GM04504 (cell line): ENCODE results near the gene DGKD.

Experiments
- DNase-seq: peaks from one replicate; pipeline ENCODE4 v3.0.0-alpha.2; 2012; ENCODE audit warnings: low read depth

Gene DGKD

DNA sequence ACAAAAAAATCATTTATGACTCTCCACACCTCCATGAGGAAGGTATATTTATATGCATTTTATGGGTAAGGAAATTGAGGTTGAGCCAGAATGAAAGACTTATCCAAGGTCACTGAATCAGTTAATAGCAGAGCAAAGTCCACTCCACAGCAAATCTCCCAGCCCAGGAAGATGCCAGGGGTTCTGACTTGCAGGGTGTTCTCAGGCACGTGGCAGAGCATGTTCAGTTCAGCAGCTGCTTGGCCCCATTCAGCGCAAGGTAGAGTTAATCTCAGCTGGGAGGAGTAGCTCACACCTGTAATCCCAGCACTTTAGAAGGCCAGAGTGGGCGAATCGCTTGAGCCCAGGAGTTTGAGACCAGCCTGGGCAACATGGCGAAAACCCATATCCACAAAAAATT is 17.8 kb upstream of the DGKD start:
- DNase-seq: no peak

DNA sequence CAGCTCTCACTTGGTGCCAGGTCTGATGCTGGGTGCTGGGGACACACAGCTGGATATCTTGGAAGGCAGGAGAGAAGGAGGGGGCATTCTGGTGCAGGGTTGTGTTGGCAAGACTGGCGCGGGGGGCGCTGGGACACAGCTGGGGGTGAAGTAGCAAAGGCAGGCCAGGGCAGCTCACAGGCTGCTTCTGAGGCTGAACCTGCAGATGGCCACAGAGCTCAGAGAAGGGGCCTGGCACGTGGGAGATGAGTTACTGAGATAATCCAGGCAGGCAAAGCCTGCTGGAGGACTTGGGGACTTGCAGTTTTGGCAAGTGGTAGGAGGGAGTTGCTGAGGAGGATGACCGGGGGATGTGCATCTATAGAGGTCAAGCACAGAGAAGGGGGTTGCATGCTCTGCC is 16.2 kb upstream of the DGKD start:
- DNase-seq: no peak

DNA sequence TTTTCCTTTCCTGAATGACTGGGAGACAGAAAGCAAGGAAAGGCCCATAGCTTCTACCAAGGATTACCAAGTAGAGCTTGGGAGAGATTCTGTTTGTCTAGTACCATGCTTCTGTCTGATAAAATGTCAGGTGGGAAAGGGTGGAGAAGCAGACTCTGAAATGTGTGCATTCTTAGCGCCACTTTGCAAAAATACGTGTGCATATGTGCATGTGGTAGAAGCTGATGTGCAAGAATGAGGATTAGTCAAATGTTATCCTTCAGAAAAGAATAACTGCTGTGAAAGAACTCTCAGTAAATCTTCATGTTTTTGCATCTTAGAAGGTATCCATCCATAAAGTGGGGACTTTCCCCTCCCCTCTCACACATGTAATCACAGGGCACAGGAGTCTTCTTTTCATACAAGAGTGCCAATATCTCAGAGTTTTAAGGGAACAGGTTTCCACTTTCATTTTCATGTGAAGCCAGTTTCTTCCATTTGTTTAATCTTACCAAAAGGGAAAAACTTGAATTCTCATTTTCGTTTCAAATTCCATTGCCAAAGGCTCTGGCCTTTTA is 15.4 kb upstream of the DGKD start:
- DNase-seq: no peak

DNA sequence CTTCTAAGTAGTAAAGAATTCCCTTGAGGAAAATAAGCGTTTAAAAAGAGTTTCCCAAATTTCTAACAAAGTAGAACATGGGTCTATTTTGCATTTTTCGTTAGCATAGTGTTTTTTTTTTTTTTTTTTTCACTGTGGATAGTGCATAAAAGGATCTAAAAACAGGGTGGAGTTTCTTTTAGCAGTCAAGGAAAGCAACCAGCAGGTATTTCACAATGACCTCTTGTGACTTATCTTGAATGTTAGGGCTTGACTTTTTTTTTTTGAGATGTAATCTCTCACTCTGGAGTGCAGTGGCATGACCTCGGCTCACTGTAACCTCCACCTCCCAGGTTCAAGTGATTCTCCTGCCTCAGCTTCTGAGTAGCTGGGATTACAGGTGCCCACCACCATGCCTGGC is 14.9 kb upstream of the DGKD start:
- no peak for DNase-seq

- no peak for DNase-seq
Observed at GRCh38 chr2:233341296-233341695, 13.0 kb upstream of the DGKD start.

- no peak for DNase-seq
Observed at GRCh38 chr2:233342301-233342700, 12.0 kb upstream of the DGKD start.

- no peak for DNase-seq
Observed at GRCh38 chr2:233343171-233343705, 11.1 kb upstream of the DGKD start.

- DNase-seq: no peak
Observed at GRCh38 chr2:233346376-233346775, 7.9 kb upstream of the DGKD start.

- DNase-seq: no peak
Observed at GRCh38 chr2:233346930-233347329, 7.4 kb upstream of the DGKD start.

DNA sequence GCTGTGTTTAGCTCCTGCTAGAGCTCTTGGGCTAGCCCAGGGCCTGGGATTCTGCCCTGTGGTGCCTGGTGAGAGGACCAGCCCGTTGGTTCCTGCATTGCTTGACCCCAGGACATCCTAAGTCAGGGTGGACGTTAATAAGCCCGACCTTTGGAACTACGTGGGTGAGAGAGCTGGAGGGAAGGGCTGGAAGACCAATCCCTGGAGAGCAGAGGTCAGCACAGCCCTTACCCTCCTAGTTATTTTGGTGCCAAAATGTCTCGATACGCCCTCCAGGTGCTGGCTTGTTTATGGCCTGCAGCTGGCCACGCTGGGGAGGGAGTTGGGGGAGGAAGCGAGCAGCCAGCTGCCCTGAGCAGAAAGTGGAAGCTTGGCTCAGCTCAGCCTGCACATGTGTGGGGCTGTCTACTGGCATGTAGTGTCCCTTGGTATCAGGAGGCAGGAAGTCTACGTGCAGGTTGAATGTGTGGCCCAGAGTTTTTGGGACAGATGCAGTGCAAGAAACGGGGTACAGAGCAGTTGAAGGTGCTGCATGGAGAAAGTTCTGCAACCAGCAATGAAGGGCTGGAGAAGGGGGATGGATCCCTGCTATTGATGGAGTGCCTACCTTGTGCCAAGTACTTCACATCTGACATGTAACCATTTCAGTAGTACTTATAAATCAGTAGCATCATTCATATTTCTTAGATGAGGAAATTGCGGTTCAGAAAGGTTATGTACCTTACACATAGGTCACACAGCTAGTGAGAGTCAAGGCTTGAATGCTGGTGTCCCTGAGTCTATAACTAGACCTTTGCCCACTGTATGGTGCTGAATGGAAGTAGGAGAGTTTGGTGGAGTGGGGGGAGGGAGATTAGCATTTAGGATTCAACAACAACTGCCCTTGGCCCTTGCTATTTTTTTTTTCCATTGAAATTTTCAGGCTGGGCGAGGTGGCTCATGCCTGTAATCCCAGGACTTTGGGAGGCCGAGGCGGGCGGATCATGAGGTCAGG is 5.0 kb upstream of the DGKD start:
- DNase-seq: no peak

GRCh38 chr2:233350708-233351107 is 3.6 kb upstream of the DGKD start:
- peak; percentile 77 for DNase-seq

DNA sequence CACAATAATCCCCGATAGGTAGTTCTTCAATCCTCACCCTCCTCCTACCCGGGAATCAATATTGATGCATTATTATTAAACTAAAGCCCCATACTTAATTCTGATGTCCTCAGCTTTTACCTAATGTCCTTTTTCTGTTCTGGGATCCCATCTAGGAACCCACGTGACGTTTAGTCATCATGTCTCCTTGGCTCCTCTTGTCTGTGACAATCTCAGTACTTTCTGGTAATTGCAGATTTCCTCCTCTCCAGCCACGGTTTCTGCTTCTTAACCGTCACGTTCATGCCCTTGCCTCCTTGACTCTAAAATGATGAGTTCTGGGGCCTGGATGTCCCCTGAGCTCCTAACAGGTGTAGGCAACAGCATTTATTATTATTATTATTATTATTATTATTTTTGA is 2.9 kb upstream of the DGKD start:
- DNase-seq: no peak

- no peak for DNase-seq
Observed at GRCh38 chr2:233352141-233352842, 2.0 kb upstream of the DGKD start.

DNA sequence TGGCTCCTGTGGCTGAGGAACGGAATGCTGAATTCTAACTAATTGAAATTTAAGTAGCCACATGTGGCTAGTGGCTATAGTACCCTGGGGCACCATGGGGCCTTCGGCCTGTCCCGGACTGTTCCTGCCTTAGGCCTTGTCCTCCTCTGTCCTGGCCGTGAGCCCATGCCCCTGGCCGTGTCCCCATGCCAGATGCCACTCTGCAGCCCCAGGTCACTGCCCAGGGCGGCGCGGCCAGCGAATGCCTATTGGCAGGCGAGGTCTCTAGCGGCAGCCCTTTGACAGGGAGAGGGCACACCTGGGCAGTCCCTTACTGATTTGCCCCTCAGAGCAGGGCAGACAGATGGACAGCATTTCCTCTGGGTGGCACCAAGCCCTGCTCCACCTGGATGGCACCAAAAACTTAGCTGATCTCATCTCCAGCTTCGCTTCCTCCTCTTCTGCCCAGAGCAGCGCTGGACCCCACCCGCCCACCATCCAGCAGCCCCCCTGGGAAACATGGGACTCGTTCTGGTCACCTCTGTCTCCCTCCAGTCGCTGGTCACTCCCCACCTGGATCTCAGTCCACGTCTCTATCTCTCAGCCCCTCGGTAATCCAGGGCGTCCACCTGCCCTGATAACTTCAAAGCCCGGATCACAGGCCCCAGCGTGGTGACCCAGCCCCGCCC is 1.1 kb upstream of the DGKD start:
- no peak for DNase-seq

GRCh38 chr2:233354500-233354924 is 218 bp downstream of the DGKD start:
- DNase-seq: no peak

- DNase-seq: no peak
Observed at GRCh38 chr2:233354971-233355574, 779 bp downstream of the DGKD start.

DNA sequence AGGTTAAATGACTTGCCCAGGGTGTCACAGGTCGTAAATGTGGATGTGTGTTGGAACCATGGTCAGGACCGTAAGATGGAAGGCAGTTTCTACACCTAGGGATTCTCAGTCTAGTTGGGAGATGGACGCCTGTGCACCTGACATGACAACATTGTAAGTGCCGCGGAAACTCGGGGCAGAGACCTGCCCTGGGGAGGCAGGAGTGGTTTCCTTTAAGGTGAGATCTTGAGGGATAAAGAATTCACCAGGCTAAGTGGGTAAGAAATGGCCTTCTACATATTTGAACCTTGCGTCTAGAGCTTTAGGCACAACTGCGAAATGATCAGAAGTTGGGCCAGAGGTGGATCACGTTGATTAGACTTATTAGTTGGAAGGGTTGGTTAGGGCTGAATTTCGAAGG is 1.6 kb downstream of the DGKD start:
- DNase-seq: no peak

- no peak for DNase-seq
Observed at GRCh38 chr2:233356546-233357308, 2.4 kb downstream of the DGKD start.

- no peak for DNase-seq
Observed at GRCh38 chr2:233358335-233358734, 4.0 kb downstream of the DGKD start.

- no peak for DNase-seq
Observed at GRCh38 chr2:233358947-233359346, 4.7 kb downstream of the DGKD start.

- DNase-seq: no peak
Observed at GRCh38 chr2:233359823-233360222, 5.5 kb downstream of the DGKD start.
